NCI-H2196 (cell line): ENCODE results near the gene KCP.

Experiments used
- DNase-seq: peaks from one replicate; lab custom pipeline; 2025; ENCODE audit not compliant: unreplicated experiment; lab: John Stamatoyannopoulos, UW

KCP gene

GRCh38 chr7:128843938-128844621 is 66.4 kb downstream of the KCP start:
- DNase-seq: no peak

- peak; percentile 23 for DNase-seq
These were observed 67.6 kb downstream of the KCP start for GRCh38 chr7:128842674-128843641.

GRCh38 chr7:128841921-128842673 is 68.4 kb downstream of the KCP start:
- peak; percentile 11 for DNase-seq

GRCh38 chr7:128841171-128841690 is 69.3 kb downstream of the KCP start:
- DNase-seq: peak; percentile 32

- DNase-seq: no peak
These were observed 70.0 kb downstream of the KCP start for GRCh38 chr7:128840326-128841170.

- no peak for DNase-seq
These were observed 70.7 kb downstream of the KCP start for GRCh38 chr7:128839751-128840177.

GRCh38 chr7:128838981-128839731 is 71.4 kb downstream of the KCP start:
- DNase-seq: no peak

GRCh38 chr7:128838109-128838779 is 72.3 kb downstream of the KCP start:
- no peak for DNase-seq

GRCh38 chr7:128837521-128837921 is 73.0 kb downstream of the KCP start:
- no peak for DNase-seq

- DNase-seq: no peak
These were observed 73.7 kb downstream of the KCP start for GRCh38 chr7:128836729-128837348.

GRCh38 chr7:128835790-128836641 is 74.5 kb downstream of the KCP start:
- no peak for DNase-seq

GRCh38 chr7:128835231-128835751 is 75.2 kb downstream of the KCP start:
- no peak for DNase-seq

GRCh38 chr7:128833946-128834325 is 76.6 kb downstream of the KCP start:
- no peak for DNase-seq

- DNase-seq: no peak
These were observed 77.2 kb downstream of the KCP start for GRCh38 chr7:128833148-128833945.

- no peak for DNase-seq
These were observed 77.7 kb downstream of the KCP start for GRCh38 chr7:128832880-128833147.

- DNase-seq: no peak
These were observed 78.3 kb downstream of the KCP start for GRCh38 chr7:128831994-128832879.
